Measurements from ENCODE around the gene VMAC. TPM values are rescaled to one million over a fixed set of nuclear protein-coding genes. Genes with fewer than 3 reads are reported as not detected.

The VMAC gene
- total and polyA plus RNA-seq, 10 donors, result 2.1 to 15.9 (median 11.5) TPM

GRCh38 chr19:5908773-5909442 is 4.2 kb downstream of the VMAC start:
- Histone ChIP-seq H3K27me3 (replicated peaks in 1 of 7) (no peaks in the 10 kb centered on the region), H3K9me3 (no peaks in the 10 kb centered on the region), H3K27ac (no peak overlapping the region), H3K36me3 (peaks cover 0 to 50% (median 20%) of the 10 kb centered on the region in 6 donors), H3K4me1 (peaks cover 9 to 41% (median 15%) of the 10 kb centered on the region in 6 donors), H3K4me3 (no peak overlapping the region)
- intact Hi-C loops (cut with DNase I; ENCODE audit: low total_unique reads), result loop anchor here (10.0 kb wide), 1 partner anchor 56 kb away; no protein-coding TSS in a partner anchor
- no peak for TF ChIP-seq POLR2AphosphoS5 (IDR thresholded peaks at IDR 0.05)
- TF ChIP-seq CTCF (IDR thresholded peaks at IDR 0.05 in 8 of 11, conservative IDR thresholded peaks at IDR 0.05 in 3 of 11), result no peak
- no peak for TF ChIP-seq POLR2A (IDR thresholded peaks at IDR 0.05)
- DNase-seq, result no peak
- 76 to 91% (median 84%) methylated on average over 4 to 14 of the region's 14 CpGs for WGBS, 5 donors

DNA sequence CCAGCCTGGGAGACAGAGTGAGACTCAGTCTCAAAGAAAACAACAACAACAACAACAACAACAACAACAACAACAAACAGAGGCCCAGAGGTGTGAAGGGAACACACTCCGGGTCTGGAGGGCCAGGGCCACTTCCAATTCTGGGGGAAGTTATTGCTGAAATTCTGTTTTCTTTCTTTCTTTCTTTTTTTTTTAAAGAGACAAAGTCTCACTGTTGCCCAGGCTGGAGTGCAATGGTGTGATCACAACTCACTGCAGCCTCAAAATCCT is 5.9 kb downstream of the VMAC start:
- intact Hi-C loops (cut with DNase I; ENCODE audit: low total_unique reads), result no loop called here
- Histone ChIP-seq H3K4me1 (peaks cover 5 to 32% (median 8%) of the 10 kb centered on the region in 6 donors), H3K27me3 (replicated peaks in 1 of 7) (no peaks in the 10 kb centered on the region), H3K9me3 (no peaks in the 10 kb centered on the region), H3K4me3 (no peak overlapping the region), H3K27ac (no peak overlapping the region), H3K36me3 (peaks cover 0 to 67% (median 29%) of the 10 kb centered on the region in 6 donors)
- DNase-seq, result no peak
- TF ChIP-seq CTCF (IDR thresholded peaks at IDR 0.05 in 8 of 11, conservative IDR thresholded peaks at IDR 0.05 in 3 of 11) (no peak), POLR2A (IDR thresholded peaks at IDR 0.05) (no peak), POLR2AphosphoS5 (IDR thresholded peaks at IDR 0.05) (no peak)
- 73 to 97% (median 90%) methylated on average over 1 of the region's 1 CpG for WGBS, 5 donors

DNA sequence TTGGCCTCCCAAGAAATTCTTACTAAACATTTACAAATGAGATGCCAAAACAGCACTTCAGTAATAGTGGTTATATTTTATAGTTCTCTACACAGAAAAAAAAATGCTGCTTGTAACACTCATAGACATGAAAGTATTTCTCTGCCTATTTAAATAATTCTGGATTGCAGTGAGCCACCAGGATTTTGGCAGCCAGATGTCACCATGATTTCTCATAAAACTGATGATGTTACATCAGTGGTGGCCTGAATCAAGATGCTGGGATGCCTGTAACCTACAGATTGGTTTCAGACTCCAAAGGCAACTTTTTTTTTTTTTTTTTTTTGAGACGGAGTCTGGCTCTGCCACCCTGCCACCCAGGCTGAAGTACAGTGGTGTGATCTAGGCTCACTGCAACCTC is 6.7 kb downstream of the VMAC start:
- Histone ChIP-seq H3K27ac (no peak overlapping the region), H3K4me1 (peaks cover 0 to 24% (median under 1%) of the 10 kb centered on the region in 6 donors), H3K36me3 (peaks cover 0 to 75% (median 37%) of the 10 kb centered on the region in 6 donors), H3K4me3 (no peak overlapping the region), H3K9me3 (no peaks in the 10 kb centered on the region), H3K27me3 (replicated peaks in 1 of 7) (no peaks in the 10 kb centered on the region)
- TF ChIP-seq CTCF (IDR thresholded peaks at IDR 0.05 in 8 of 11, conservative IDR thresholded peaks at IDR 0.05 in 3 of 11) (no peak), POLR2A (IDR thresholded peaks at IDR 0.05) (no peak), POLR2AphosphoS5 (IDR thresholded peaks at IDR 0.05) (no peak)
- DNase-seq, result no peak
- 83 to 100% (median 91%) methylated on average over 1 of the region's 1 CpG for WGBS, 5 donors
- intact Hi-C loops (cut with DNase I; ENCODE audit: low total_unique reads), result no loop called here

DNA sequence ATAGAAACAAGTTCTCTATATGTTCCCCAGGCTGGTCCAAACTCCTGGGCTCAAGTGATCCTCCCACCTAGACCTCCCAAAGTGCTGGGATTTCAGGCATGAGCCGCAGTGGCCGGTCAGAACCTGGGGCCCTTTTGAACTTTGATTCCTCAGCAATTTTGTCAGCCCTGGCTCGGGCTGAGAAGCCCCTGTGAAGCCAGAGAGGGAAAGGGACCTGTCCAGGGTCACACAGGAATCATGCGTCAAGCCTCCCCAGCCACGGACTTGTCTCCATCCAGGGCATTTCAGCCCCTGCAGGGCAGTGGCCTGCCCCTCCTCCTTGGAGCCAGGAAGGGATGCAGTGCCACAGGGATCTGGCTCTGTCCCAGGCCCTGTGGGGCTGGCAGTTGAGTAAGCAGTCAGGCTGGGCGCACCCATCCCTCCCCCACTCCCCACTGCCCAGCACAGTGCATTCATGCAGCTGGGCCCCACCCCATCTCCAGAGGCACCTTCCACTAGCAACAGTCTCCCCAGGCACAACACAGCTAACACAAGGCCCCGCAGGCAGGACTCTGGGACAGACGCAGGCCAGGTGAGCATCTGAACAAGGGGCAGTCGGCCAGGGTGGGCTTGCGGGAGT is 9.2 kb downstream of the VMAC start, which contains the start of gene CAPS:
Gene CAPS (plus strand): TSS at position 516 of the 619 bp plus-strand sequence. CDS start 153 bp downstream, outside the sequence.
- no peaks in the 10 kb centered on the region for H3K9me3 ChIP-seq
- H3K36me3 ChIP-seq, result peaks cover 12 to 94% (median 59%) of the 10 kb centered on the region in 6 donors
- H3K27me3 ChIP-seq (replicated peaks in 1 of 7), result no peaks in the 10 kb centered on the region
- intact Hi-C loops (cut with DNase I; ENCODE audit: low total_unique reads), result no loop called here
- TF ChIP-seq POLR2AphosphoS5 (IDR thresholded peaks at IDR 0.05) (peak in 2 of 3 donors; percentile 5 to 42), CTCF (IDR thresholded peaks at IDR 0.05 in 8 of 11, conservative IDR thresholded peaks at IDR 0.05 in 3 of 11) (no peak)
- no peak for DNase-seq
- 81 to 90% (median 85%) methylated on average over 6 to 10 of the region's 10 CpGs for WGBS, 5 donors
- peaks cover 0 to 4% (median 0%) of the 10 kb centered on the region in 6 donors for H3K4me1 ChIP-seq
- no peak within 1 kb of the TSS for H3K4me3 ChIP-seq
- peak within 1 kb of the TSS in 1 of 8 donors; percentile 17 for H3K27ac ChIP-seq

Data from spleen (tissue), 11 donors.